Measurements from ENCODE around the gene HSD17B2.
"Not testable (repeated sequence)": the region's sequence is repeated elsewhere in the genome, so short reads cannot be mapped to it uniquely, and the experiment has no call there.

Gene HSD17B2

GRCh38 chr16:82135844-82136243 lies 100.8 kb downstream of the HSD17B2 start:
- DNase-seq (ENCODE audit: low spot score): no peak

GRCh38 chr16:82136956-82137821 lies 102.1 kb downstream of the HSD17B2 start:
- no peak for DNase-seq (ENCODE audit: low spot score)

GRCh38 chr16:82137822-82138167 lies 102.7 kb downstream of the HSD17B2 start:
- DNase-seq (ENCODE audit: low spot score): no peak

GRCh38 chr16:82138478-82139285 lies 103.6 kb downstream of the HSD17B2 start:
- no peak for DNase-seq (ENCODE audit: low spot score)

- not testable (repeated sequence) for DNase-seq (ENCODE audit: low spot score)
Measured at GRCh38 chr16:82139286-82139571, 104.2 kb downstream of the HSD17B2 start.

GRCh38 chr16:82146556-82146955 lies 111.5 kb downstream of the HSD17B2 start:
- DNase-seq (ENCODE audit: low spot score): no peak

GRCh38 chr16:82146957-82147356 lies 111.9 kb downstream of the HSD17B2 start:
- DNase-seq (ENCODE audit: low spot score): no peak

GRCh38 chr16:82147546-82147945 lies 112.5 kb downstream of the HSD17B2 start:
- no peak for DNase-seq (ENCODE audit: low spot score)
